Osteoblast (primary cell): ENCODE results near the gene ARG1. TPM values are rescaled to one million over a fixed set of nuclear protein-coding genes. Genes with fewer than 3 reads are reported as not detected.

ENCODE experiments used
- DNase-seq: peaks from one replicate; pipeline ENCODE4 v3.0.0; 2011; ENCODE audit warnings: low spot score, mixed read lengths; ENCODE audit not compliant: insufficient read length; ENCODE audit errors: missing footprints
- H2AFZ ChIP-seq: 2 replicates; pipeline ENCODE4 v1.6.0; 2011; ENCODE audit warnings: mild to moderate bottlenecking, low read length
- H3K27ac ChIP-seq: 2 replicates; pipeline ENCODE4 v1.5.1; 2011; ENCODE audit warnings: mild to moderate bottlenecking, low read depth, low read length, moderate library complexity
- H3K27me3 ChIP-seq: 2 replicates; pipeline ENCODE4 v1.6.0; 2012; ENCODE audit warnings: mild to moderate bottlenecking, control low read depth, inconsistent platforms, low read length, moderate library complexity; ENCODE audit not compliant: insufficient read depth
- H3K36me3 ChIP-seq: 2 replicates; pipeline ENCODE4 v1.5.1; 2011; ENCODE audit warnings: mild to moderate bottlenecking, low read length, control low read depth, moderate library complexity; ENCODE audit not compliant: insufficient read depth
- H3K4me1 ChIP-seq: 2 replicates; pipeline ENCODE4 v1.5.1; 2011; ENCODE audit warnings: mild to moderate bottlenecking, low read length, control low read depth, moderate library complexity; ENCODE audit not compliant: insufficient read depth
- H3K4me2 ChIP-seq: 2 replicates; pipeline ENCODE4 v1.6.0; 2011; ENCODE audit warnings: mild to moderate bottlenecking, low read length; ENCODE audit not compliant: insufficient read depth
- H3K4me3 ChIP-seq: fragments of 200-600 bp; sonication (generic); 3 replicates; pipeline ENCODE4 v1.5.1; 2012; ENCODE audit warnings: mild to moderate bottlenecking, low read length, inconsistent platforms; ENCODE audit not compliant: insufficient read depth
- H3K79me2 ChIP-seq: 2 replicates; pipeline ENCODE4 v1.6.0; 2012; ENCODE audit warnings: mild to moderate bottlenecking, low read length, control low read depth, inconsistent platforms; ENCODE audit not compliant: insufficient read depth
- H3K9me3 ChIP-seq: 2 replicates; pipeline ENCODE4 v1.5.1; 2011; ENCODE audit warnings: low read depth, low read length, control low read depth
- H4K20me1 ChIP-seq: 2 replicates; pipeline ENCODE4 v1.6.0; 2012; ENCODE audit warnings: mild to moderate bottlenecking, low read length, control low read depth; ENCODE audit not compliant: insufficient read depth
- total RNA-seq: library from RNA; depleted of rRNA; stranded (reverse); fragments of >200 nt; gene quantifications from 2 replicates; pipeline ENCODE4 v1.2.3, GENCODE V29; 2012
- TF ChIP-seq, protein P1 (sequence below): IDR thresholded peaks from 2 replicates; pipeline ENCODE4 v1.5.1; 2011; ENCODE audit warnings: mild to moderate bottlenecking, low read depth, low read length, moderate library complexity; ENCODE audit errors: extremely low read depth

ARG1 gene
- total RNA-seq, 1 donor = not detected

DNA sequence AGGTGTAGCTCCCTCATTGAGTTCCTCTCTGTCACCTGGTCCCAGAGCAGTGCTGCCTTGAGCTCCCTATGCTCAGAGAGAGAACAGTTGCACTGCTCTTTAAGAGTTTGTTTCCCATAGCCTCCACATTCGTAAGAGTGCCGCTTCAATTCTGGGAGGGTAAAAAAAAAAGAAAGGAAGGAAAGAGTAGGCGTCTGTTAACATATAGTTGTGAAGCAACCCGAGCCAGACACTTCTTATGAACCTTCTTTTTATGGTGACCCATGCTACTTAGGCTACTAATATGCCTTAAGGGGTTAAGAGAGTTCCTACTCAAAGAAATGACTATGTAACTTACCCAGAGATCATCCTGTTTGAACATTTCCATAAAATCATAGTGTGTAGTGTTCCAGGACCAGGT is 4.3 kb upstream of the ARG1 start:
- H4K20me1 ChIP-seq = no peaks in the 10 kb centered on the region
- no peak overlapping the region for H3K4me2 ChIP-seq
- no peaks in the 10 kb centered on the region for H3K27me3 ChIP-seq
- H2AFZ ChIP-seq = no peak overlapping the region
- peak; percentile 2 for DNase-seq
- TF ChIP-seq, protein P1, sequence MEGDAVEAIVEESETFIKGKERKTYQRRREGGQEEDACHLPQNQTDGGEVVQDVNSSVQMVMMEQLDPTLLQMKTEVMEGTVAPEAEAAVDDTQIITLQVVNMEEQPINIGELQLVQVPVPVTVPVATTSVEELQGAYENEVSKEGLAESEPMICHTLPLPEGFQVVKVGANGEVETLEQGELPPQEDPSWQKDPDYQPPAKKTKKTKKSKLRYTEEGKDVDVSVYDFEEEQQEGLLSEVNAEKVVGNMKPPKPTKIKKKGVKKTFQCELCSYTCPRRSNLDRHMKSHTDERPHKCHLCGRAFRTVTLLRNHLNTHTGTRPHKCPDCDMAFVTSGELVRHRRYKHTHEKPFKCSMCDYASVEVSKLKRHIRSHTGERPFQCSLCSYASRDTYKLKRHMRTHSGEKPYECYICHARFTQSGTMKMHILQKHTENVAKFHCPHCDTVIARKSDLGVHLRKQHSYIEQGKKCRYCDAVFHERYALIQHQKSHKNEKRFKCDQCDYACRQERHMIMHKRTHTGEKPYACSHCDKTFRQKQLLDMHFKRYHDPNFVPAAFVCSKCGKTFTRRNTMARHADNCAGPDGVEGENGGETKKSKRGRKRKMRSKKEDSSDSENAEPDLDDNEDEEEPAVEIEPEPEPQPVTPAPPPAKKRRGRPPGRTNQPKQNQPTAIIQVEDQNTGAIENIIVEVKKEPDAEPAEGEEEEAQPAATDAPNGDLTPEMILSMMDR = no peak
- H3K4me1 ChIP-seq = no peaks in the 10 kb centered on the region
- no peak overlapping the region for H3K27ac ChIP-seq
- no peaks in the 10 kb centered on the region for H3K79me2 ChIP-seq
- H3K4me3 ChIP-seq = no peak overlapping the region
- H3K9me3 ChIP-seq = no peaks in the 10 kb centered on the region
- no peaks in the 10 kb centered on the region for H3K36me3 ChIP-seq

DNA sequence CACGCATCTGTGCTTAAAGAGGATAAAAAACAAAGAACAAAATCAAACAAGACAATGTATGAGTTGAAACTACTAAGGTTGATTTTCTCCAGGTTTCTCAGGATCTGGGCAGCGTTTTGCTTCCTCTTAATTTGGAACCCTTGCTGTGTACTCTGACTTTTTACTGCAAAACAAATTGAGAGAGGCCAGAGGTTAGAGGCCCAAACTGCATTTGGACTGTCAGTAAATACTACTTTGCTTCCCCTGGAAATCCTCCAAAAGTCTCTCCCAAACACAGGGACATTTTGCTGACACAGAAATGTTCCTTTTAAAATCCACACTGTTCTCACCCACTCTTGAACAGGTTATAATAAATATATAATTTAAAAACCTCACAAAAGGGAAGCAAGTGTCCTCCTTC is 1.1 kb downstream of the ARG1 start:
- H3K27me3 ChIP-seq = no peaks in the 10 kb centered on the region
- no peaks in the 10 kb centered on the region for H3K4me1 ChIP-seq
- H3K36me3 ChIP-seq = peaks cover 8% of the 10 kb centered on the region
- H2AFZ ChIP-seq = no peak overlapping the region
- H3K9me3 ChIP-seq = no peaks in the 10 kb centered on the region
- TF ChIP-seq, protein P1 = no peak
- H3K4me3 ChIP-seq = no peak overlapping the region
- H3K79me2 ChIP-seq = no peaks in the 10 kb centered on the region
- no peaks in the 10 kb centered on the region for H4K20me1 ChIP-seq
- no peak overlapping the region for H3K27ac ChIP-seq
- H3K4me2 ChIP-seq = no peak overlapping the region
- no peak for DNase-seq

DNA sequence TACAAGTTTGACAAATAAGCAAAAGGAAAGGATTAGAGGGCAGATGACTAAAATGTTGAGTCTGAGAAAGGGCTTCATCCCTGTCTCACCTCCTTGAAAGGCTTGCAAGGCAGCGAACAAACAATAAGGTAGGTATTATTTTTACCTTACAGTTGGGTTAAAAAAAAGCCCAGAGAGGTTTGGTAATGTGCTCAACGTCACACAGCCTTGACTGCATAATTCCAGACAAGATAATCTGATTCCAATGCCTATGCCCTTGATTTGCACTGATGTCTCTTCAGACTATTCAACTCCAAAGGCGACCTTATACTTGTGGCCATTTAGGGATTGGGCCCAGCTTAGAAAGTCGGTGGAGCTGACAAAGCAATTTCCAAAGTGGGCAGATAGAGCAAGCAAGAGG is 1.7 kb downstream of the ARG1 start:
- H3K4me2 ChIP-seq = no peak overlapping the region
- no peaks in the 10 kb centered on the region for H3K79me2 ChIP-seq
- H3K27ac ChIP-seq = no peak overlapping the region
- no peak overlapping the region for H3K4me3 ChIP-seq
- H3K27me3 ChIP-seq = no peaks in the 10 kb centered on the region
- no peak for DNase-seq
- H4K20me1 ChIP-seq = no peaks in the 10 kb centered on the region
- H2AFZ ChIP-seq = no peak overlapping the region
- TF ChIP-seq, protein P1 = no peak
- no peaks in the 10 kb centered on the region for H3K4me1 ChIP-seq
- H3K9me3 ChIP-seq = no peaks in the 10 kb centered on the region
- H3K36me3 ChIP-seq = peaks cover 8% of the 10 kb centered on the region

DNA sequence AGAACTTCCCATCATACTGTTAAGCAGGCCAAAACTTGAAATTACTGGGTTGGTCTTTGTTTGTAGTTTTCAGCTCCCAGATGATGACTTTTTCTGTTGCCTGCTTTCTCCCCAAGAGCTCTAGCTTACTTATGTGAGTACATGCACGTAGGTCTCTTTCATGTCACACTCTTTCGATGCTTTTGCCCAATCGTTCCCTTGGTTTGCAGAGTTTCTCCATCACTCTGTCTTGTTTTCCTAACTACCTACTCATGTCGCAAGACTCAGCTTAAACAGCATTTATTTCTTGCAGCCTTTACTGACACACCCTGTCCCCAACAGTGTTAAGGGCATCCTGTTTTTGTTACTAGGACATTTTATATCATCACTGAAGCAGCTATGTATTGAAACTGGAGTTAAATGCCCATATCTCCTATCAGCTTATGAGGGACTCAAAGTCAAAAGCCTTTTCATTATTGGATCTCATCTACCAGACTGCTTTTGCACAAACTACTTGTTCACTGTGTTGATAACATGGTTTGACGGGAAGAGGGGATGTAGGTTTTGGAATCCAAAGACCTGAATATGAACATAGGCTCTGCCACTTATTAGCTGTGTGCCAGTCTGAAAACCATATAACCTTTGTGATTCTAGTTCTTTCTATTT is 2.9 kb downstream of the ARG1 start:
- Histone ChIP-seq H2AFZ (no peak overlapping the region), H3K4me2 (no peak overlapping the region), H3K4me3 (no peak overlapping the region), H4K20me1 (no peaks in the 10 kb centered on the region), H3K79me2 (no peaks in the 10 kb centered on the region), H3K4me1 (no peaks in the 10 kb centered on the region), H3K27me3 (no peaks in the 10 kb centered on the region), H3K27ac (no peak overlapping the region), H3K36me3 (peaks cover 14% of the 10 kb centered on the region), H3K9me3 (no peaks in the 10 kb centered on the region)
- DNase-seq = peak; percentile 10
- TF ChIP-seq, protein P1 = no peak
